ENCODE measurements around the gene SOCS4.

- TF ChIP-seq YY1 (IDR thresholded peaks at IDR 0.05; ENCODE audit: low read depth): no peak
- TF ChIP-seq REST (IDR thresholded peaks at IDR 0.05; ENCODE audit: low read depth): no peak
- no peak for TF ChIP-seq NFIC (IDR thresholded peaks at IDR 0.05)
- no peak for TF ChIP-seq EGR1 (IDR thresholded peaks at IDR 0.05)
- TF ChIP-seq USF1 (IDR thresholded peaks at IDR 0.05): no peak
- TF ChIP-seq TEAD4 (IDR thresholded peaks at IDR 0.05): no peak
- TF ChIP-seq TAF1 (IDR thresholded peaks at IDR 0.05; ENCODE audit: low read depth): no peak
- TF ChIP-seq RAD21 (IDR thresholded peaks at IDR 0.05; ENCODE audit: low read depth): no peak
- TF ChIP-seq MAX (IDR thresholded peaks at IDR 0.05): no peak
These were observed 46.8 kb downstream of the SOCS4 start for GRCh38 chr14:55073856-55074255.

Measured in Ishikawa (cell line).